HG03342 (cell line): ENCODE measurements around the gene FAM200C.
"Not testable (repeated sequence)": the region's sequence is repeated elsewhere in the genome, so short reads cannot be mapped to it uniquely, and the experiment has no call there.

Source experiments
- ATAC-seq: cut with Tn5 transposase; IDR thresholded peaks from one replicate; pipeline ENCODE4 v1.9.1; 2021; ENCODE audit warnings: mild to moderate bottlenecking, moderate library complexity; ENCODE audit not compliant: unreplicated experiment

The FAM200C gene

GRCh38 chr5:160399402-160400353, at the start of gene FAM200C:
FAM200C (minus strand) TSS chr5:160400054; CDS start chr5:160395490, 4,564 bp downstream.
- peak; percentile 82 for ATAC-seq

- ATAC-seq, result no peak
Measured at GRCh38 chr5:160449458-160449857, 49.6 kb upstream of the FAM200C start.

GRCh38 chr5:160448886-160449285, 49.0 kb upstream of the FAM200C start:
- ATAC-seq, result no peak

- ATAC-seq, result no peak
Measured at GRCh38 chr5:160445751-160446150, 45.9 kb upstream of the FAM200C start.

GRCh38 chr5:160445132-160445531, 45.3 kb upstream of the FAM200C start:
- peak; percentile 41 for ATAC-seq

GRCh38 chr5:160444407-160444806, 44.6 kb upstream of the FAM200C start:
- ATAC-seq, result no peak

- peak; percentile 16 for ATAC-seq
Measured at GRCh38 chr5:160442824-160443431, 43.1 kb upstream of the FAM200C start.

- ATAC-seq, result no peak
Measured at GRCh38 chr5:160441311-160441781, 41.5 kb upstream of the FAM200C start.

GRCh38 chr5:160439205-160439600, 39.3 kb upstream of the FAM200C start:
- ATAC-seq, result peak; percentile 61

GRCh38 chr5:160438316-160439204, 38.7 kb upstream of the FAM200C start:
- peak; percentile 30 for ATAC-seq

- no peak for ATAC-seq
Measured at GRCh38 chr5:160437271-160437670, 37.4 kb upstream of the FAM200C start.

GRCh38 chr5:160436661-160437060, 36.8 kb upstream of the FAM200C start:
- ATAC-seq, result not testable (repeated sequence)

GRCh38 chr5:160436017-160436416, 36.2 kb upstream of the FAM200C start:
- no peak for ATAC-seq

GRCh38 chr5:160435532-160435931, 35.7 kb upstream of the FAM200C start:
- ATAC-seq, result no peak

GRCh38 chr5:160434022-160434531, 34.2 kb upstream of the FAM200C start:
- ATAC-seq, result peak; percentile 79

GRCh38 chr5:160432787-160433186, 32.9 kb upstream of the FAM200C start:
- ATAC-seq, result no peak

GRCh38 chr5:160432196-160432595, 32.3 kb upstream of the FAM200C start:
- ATAC-seq, result peak; percentile 33

- ATAC-seq, result no peak
Measured at GRCh38 chr5:160427607-160428006, 27.8 kb upstream of the FAM200C start.

- no peak for ATAC-seq
Measured at GRCh38 chr5:160423099-160423498, 23.2 kb upstream of the FAM200C start.

- ATAC-seq, result peak; percentile 68
Measured at GRCh38 chr5:160421625-160422258, 21.9 kb upstream of the FAM200C start, which contains the start of gene PTTG1. PTTG1 (plus strand) TSS chr5:160421855; CDS start chr5:160422313, 458 bp downstream.
